KBM-7 (cell line): ENCODE data around the gene RBM4B.
"Not testable (repeated sequence)": the region's sequence is repeated elsewhere in the genome, so short reads cannot be mapped to it uniquely, and the experiment has no call there.

Source experiments
- DNase-seq: peaks from one replicate; pipeline ENCODE4 v3.0.0-alpha.2; 2015
- in situ Hi-C: fragments of 300-500 bp; cut with MboI; formaldehyde crosslinking; loops from 2 replicates; pipeline ENCODE4 v1.14.3; 2020; ENCODE audit warnings: low sequenced_read_pairs, low pct_unique_long_range_greater_than_20kb, mixed read lengths

Gene RBM4B, protein sequence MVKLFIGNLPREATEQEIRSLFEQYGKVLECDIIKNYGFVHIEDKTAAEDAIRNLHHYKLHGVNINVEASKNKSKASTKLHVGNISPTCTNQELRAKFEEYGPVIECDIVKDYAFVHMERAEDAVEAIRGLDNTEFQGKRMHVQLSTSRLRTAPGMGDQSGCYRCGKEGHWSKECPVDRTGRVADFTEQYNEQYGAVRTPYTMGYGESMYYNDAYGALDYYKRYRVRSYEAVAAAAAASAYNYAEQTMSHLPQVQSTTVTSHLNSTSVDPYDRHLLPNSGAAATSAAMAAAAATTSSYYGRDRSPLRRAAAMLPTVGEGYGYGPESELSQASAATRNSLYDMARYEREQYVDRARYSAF

DNA sequence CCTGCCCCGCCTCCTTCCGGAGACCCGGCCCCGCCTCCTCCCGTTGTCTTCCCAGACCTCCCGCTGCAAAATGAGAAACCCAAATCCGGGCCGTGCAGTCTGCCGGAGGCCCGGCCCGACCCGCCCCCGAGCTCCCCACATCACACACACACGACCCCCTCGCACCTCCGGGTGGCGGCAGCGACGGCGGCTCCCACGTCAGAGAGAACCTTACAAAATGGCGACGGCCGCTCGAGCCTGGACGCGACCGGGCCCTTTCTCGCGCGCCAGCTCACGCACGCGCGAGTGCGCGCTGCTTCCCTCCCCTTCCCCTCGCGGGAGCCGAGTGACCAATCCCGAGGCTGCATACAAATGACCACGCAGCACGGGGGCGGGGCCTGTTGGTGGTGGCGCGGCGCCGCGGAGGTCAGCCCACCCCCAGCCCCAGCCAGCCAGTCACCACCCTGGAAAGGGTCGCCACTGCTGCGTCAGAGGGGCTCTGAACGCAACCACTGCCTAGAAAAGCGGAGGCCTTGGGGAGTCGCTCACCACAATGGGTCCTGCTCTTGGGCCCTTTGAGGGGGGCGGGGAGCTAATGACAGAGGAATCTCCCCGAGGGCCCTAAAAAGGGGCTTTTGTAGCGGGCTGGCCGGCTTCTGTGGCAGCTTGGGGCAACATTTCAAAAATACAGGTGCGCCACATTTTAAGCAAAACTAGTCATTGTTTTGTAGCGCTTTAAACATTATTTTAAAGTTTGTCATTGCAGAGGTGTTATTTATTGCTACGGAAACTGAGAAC is at the start of gene RBM4B:
TSS of gene RBM4B (minus strand) at position 289 of the 777 bp plus-strand sequence. CDS start 808 bp downstream, outside the sequence.
- in situ Hi-C loops: loop anchor here (25.0 kb wide), 1 partner anchor 160 kb away; the partner anchor contains the start of gene RCE1
- DNase-seq: peak; percentile 98

DNA sequence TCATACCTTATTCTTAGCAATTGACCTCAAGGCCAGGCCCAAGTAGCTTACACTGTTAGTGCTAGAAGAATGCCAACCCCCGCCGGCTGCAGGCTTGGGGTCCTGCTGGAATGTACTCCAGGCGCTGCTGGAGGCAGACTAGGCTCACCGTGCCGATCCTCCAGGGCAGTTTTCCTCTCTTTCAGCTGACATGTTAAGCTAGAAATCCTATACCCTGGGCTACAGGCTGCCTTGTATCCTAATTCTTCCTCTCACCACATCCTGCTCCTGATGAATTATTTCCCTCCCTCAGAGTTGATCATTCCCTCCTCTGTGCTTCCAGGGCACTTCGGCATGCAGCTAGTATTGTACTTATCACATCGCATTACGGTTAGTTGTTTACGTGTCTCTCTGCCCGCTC is 48.0 kb upstream of the RBM4B start:
- DNase-seq: no peak

DNA sequence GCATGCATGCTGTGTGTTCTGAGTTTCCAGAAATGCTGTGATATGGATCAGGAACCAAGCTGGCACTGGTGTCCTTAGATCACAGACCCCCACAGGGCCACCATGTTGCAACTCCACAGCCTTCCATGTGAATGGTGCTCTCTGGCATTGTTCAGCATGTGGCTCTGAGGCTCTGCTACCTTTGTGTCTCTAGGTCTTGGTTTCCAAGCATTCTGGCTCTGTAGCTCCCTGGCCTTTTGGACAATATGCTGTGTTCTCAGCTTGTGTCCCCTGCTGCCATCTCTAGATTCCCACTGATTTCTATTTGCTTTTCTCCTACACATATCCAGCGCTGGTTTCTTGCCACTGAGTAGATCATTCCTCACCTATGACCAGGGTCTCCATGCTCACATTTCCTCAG is 47.4 kb upstream of the RBM4B start:
- DNase-seq: no peak
- in situ Hi-C loops: no loop called here

More for the DNA sequence above, 48.0 kb upstream of the RBM4B start:
- in situ Hi-C loops: no loop called here

DNA sequence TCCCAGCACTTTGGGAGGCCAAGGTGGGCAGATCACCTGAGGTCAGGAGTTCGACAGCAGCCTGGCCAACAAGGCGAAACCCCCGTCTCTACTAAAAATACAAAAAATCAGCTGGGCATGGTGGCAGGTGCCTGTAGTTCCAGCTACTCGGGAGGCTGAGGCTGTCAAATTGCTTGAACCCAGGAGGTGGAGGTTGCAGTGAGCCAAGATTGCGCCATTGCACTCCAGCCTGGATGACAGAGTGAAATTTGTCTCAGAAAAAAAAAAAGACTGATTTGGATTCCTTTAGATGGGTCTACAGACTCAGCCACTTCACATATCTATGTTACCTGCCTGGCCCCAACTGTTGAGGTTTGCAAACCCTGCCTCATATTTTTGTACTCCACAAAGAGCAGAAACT is 46.5 kb upstream of the RBM4B start:
- in situ Hi-C loops, DNase-seq: not testable (repeated sequence)

DNA sequence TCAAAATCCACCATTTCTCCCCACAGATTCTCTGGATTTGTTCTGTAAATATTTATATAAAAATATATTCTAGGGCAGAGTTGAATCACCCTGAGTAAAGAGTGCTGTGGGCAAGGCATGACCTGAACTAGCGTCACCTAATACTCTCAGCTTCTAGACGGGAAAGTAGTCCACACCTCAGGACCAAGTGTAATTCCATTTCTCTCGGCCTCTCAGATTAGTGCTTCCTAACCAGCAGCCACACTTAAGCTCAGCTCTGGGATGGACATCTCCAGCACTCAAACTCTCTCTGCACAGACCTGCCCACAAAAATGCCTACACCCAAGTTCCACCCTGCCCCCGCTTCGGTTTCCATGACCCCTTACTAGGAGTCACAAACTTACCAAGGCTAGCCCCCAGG is 46.0 kb upstream of the RBM4B start:
- no peak for DNase-seq
- in situ Hi-C loops: no loop called here

DNA sequence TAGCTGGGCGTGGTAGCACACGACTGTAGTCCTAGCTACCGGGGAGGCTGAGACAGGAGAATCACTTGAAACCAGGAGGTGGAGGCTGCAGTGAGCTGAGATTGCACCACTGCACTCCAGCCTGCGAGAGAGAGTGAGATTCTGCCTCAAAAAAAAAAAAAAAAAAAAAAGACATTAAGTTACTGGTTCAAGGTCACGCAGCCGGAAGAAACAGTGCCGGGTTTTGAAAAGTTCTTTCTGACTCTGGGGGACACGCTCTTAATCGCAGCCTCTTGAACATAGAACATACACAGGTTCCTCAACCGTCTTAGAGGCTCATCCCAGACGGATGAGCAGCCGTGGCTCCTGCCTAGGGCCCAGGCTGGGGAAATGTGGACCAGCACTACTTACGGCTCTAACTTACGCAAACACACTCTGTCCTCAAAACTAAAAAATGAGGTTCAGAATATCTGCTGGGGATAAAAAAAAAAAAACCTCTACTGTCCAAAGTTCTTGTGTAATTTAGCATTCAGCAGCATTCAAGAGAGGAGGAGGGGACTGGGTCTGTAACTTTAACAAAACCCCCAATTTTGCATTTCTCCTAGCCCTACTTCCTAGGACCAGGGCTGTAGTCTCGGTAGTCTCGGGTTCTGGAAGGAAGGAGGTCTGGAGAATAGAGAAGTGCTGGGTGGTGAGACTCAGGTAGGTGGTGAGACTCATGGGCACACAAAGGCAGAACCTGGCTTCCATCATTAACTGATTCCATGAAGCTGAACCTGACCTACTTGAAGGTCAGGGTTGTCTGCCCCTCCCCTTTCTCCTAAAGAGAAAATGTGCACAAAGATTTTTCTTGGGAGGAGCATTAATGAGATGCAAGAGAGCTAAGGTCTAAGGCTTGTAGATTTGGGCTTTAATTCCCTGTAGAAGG is 45.3 kb upstream of the RBM4B start:
- DNase-seq: no peak
- in situ Hi-C loops: no loop called here

DNA sequence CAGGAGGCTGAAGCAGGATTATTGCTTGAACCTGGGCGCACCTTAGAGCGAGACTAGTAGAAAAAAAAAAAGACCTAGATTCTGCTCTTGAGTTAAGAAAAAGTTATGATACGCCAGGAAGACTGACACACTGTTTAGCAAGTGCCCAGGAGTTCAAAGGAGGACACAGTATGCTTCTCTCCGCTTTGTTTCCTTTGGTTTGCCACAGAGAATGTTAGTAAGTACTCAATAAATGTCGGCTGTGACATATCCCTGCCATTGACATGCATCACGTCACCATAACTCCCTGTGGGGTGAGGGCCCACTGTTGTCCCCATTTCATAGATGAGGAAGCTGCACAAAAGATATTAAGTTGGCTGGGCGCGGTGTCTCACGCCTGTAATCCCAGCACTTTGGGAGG is 44.3 kb upstream of the RBM4B start:
- DNase-seq: no peak
- in situ Hi-C loops: no loop called here

DNA sequence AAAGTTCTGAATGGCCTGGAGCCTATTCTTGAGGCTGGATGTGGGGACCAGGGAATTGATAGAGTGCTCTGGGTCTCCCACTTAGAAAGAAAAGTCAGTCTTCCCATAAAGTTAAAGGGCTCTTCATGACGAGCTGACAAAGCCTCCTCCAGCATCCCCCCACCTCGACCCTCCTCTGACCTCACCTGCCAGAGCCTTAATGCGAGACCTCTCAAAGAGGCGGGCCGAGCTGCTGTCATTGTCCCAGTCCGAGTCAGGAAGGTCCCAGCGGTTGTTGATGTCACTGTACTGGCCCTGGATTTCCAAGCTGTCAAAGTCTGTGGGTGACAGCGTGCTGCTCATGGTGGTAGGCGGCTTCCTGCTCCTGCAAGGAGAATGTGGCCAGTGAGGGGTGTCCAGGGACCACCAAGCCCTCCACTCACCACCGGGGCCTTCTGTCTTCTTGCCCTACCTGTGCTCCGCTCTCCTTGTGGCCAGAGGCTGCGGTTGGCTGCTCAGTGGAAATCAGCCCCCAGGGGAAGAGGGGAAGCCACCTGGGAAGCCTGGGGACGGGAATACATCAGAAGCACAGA is 43.3 kb upstream of the RBM4B start:
- in situ Hi-C loops: no loop called here
- DNase-seq: no peak

DNA sequence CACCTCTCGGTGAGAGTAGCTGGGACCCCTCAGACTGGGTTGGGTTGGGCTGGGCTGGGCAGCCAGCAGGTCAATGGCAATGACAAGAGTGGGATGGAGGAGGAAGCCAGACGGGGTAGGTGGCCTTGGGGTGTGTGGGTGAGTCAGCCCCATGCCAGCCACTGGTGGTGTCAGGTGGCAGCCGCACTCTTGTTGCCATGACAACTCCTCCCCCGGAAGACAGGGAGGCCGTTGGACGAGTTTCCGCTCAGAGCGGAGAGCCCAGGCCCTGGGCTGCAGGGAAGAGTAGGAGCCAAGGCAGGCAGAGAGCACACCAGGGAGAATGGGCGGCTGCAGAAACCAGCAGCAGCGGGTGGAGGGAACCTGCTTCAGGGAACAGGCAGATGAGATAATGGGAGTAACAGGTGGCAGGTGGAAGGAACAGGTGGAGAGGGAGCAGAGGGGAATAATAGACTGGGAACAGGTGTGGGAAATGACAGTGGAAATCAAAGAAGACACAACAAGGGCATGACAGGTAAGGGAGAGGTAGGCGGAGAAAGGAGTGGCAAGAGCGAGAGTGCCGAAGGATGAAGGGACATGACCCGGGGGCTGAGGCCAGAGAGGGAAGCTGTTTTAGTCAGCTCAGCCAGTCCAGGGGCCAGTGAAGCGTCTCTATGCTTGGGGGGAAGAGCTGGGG is 42.7 kb upstream of the RBM4B start:
- in situ Hi-C loops: no loop called here
- DNase-seq: no peak

DNA sequence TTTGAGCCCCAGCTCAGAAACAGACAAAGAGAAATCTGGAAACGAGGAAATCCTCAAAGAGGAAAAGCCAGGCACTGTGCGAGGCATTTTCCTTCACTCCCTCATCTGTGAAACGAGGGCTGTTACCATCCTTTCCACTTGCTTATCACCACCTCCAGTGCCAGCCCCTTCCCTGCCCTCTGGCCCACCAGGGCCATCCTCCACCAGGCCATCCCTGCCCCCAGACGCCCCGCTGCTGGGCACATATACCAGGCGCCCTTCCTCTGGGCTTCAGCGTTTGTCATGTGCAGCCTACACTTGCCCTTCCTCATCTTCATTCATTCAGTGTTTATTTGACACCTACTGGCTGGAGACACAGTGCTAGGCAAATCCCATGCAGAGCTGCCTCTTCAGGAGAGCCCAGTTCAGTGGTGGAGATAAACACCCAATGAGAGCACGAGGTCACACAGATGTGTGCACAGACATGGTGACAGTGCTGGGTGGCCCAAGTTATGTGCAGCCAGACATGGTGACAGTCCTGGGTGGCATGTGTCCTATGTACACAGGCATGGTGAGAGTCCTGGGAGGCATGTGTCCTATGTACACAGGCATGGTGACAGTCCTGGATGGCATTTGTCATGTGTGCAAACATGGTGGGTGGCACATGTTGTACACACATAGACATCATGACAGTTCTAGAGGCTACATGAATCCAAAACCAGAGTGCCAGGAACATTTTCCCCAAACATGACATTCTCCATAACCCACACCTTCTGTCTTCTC is 41.6 kb upstream of the RBM4B start:
- no peak for DNase-seq
- in situ Hi-C loops: no loop called here

DNA sequence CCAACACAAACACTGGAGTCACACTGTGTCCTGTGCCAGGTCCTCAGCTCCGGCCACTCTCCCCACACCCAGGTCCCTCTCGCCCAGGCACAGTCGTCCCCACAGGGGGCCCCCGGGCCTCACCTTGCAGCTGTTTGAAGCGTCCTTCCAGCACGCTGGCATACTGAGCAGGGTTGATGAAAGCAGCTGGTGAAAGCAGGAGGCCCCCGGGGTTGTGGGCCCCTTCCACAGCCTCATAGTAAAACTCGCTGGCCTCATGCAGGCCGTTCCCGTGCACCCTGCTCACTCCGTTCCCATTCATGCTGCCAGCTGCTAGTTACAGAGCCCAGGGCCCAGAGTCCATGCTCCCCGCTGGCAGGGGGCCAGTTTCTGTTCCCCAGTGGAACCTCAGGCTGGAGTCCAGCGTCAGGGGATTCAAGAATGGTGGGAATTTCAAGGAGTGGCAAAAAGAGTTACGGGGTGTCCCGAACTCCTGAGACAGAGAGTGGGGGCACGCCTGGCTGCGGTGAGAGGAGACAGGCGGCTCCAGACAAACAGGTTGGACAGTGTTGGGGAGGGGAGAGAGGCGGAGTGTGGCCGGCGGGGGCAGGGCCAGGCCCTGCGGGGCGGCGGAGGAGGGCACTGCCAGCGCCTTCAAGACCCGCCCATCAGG is 40.8 kb upstream of the RBM4B start:
- DNase-seq: no peak
- in situ Hi-C loops: no loop called here

DNA sequence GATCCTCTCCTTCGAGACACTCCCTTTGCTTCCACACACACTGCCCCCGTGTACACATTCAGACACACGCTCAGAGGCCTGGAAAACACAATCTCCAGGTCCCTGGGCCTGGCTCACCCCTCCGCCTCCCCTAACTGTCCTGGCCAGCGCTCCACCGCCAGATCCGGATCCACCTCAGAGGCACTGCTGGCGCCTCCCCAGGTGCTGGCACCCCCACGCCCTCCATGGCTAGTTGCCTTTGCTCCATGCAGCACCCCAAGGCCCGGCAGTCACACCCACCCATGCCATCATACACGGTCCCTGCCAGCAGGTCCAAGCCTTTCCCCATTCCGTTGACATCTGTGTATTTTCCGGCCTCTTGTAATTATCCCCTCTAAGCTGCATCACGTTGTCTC is 40.2 kb upstream of the RBM4B start:
- no peak for DNase-seq
- in situ Hi-C loops: no loop called here

DNA sequence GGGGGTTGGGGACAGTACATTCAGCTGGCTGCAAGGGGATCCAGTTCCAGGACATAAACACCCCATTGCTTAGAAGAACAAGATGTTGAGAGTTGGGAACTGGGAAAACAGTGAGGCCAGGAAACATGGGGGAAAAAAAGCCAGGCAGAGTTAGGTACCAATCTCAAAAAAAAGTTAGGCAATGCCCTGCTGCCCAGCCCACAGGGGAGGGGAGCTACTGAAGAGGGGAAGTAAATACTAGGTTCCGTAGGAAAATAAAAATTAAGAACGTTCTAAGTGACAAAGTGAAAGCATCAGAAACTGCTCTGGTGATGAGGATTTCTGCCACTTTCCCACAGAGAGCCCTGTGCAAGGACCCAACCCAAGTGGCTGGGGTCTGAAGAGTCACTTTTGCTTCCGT is 39.3 kb upstream of the RBM4B start:
- no peak for DNase-seq
- in situ Hi-C loops: no loop called here

DNA sequence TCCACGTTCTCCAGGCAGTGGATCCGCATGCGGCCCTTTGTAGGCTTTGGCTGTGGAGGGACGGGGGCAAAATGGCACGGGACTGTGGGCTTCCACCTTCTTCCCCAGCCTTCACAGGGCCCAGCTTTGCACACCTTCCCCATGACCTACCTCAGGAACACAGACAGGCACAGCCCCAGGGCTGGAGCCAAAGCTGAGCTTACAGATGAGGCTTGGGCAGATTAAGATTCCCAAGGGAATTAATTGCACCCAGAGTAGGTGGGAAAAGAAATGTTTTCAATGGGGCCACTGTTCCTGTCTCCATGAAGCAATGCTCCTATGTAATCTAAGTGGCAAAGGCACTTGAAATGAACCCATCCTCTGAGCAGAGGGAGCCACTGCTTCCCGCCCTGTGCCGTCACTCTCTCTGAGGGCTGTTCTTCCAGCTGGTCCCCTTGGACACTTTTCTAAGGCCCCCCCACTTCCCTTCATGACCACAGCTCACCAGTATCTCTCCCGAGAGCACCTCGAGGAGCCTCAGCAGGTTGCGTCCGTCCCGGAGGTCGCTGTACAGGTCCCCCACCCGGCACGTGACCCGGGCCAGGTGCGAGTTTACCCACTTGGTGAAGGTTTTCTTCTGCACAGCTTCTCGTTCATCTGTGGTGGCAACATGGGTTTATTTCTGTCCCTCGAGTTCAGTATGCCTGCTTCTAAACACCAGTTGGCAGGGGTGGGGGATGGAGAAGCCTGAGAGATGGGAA is 37.8 kb upstream of the RBM4B start:
- no peak for DNase-seq
- in situ Hi-C loops: no loop called here

DNA sequence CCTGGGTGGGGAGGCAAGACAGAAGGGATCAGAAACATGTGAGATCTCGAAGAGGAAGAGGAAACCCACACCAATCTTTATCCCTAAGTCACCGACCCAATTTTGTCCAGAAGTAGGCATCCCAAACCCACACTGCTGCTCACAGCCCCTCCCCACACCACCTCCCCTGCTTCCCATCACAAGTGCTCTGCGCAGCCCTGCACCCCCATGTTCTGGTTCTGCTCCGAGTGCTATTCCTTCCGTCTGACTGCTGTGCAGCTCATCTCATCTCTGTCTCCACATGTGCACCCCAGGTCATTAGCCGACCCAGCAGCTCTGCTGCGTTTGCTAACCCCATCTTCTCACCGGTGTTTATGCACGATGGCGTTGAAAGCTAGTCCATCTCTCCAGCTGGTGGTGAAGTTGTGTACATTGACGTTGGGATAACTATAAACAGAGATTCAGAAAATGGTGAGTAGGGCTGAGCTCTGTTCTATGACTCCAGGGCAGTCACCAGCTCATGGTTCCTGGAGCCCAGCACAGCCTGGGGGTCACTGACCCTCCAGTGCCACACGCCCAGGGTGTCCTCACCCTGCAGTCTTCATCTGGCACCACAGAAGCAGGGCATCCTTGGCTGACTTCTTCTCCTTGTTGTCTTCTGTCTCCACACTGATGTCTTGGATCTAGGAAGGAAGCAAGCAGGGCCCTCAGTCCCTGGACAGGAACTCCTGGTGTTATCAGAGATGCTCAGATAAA is 36.2 kb upstream of the RBM4B start:
- in situ Hi-C loops: no loop called here
- no peak for DNase-seq

DNA sequence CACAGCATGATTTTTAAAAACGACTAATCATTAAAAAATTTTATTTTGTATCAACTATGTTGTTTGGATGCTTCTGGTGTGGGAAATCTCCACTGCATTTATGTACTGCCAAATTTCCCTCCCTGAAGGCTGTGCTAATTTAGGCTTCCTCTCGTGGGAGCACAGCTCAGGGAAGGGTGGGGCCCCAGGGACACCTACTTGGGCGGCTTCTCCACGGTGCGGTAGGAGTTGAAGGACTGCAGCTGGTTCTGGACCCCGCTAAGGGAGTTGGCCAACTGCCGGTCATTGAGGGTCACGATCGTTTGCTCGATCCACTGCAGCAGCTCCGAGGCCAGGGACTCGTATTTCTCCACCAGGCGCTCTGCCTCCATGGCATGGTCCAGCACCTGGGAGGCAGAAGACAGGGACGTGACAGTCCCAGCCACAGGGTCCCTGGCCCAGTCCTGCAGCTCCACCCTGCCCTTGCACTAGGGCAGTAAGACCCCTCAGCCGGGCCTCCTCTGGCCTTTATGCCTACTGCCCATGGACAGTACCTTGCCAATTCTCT is 32.8 kb upstream of the RBM4B start:
- no peak for DNase-seq
- in situ Hi-C loops: no loop called here
